ENCODE results near the gene CSAD. TPM values are rescaled to one million over a fixed set of nuclear protein-coding genes. Genes with fewer than 3 reads are reported as not detected.
"Not testable (repeated sequence)": the region's sequence is repeated elsewhere in the genome, so short reads cannot be mapped to it uniquely, and the experiment has no call there.

The CSAD gene
- total RNA-seq, 1 donor, result 7.8 TPM

DNA sequence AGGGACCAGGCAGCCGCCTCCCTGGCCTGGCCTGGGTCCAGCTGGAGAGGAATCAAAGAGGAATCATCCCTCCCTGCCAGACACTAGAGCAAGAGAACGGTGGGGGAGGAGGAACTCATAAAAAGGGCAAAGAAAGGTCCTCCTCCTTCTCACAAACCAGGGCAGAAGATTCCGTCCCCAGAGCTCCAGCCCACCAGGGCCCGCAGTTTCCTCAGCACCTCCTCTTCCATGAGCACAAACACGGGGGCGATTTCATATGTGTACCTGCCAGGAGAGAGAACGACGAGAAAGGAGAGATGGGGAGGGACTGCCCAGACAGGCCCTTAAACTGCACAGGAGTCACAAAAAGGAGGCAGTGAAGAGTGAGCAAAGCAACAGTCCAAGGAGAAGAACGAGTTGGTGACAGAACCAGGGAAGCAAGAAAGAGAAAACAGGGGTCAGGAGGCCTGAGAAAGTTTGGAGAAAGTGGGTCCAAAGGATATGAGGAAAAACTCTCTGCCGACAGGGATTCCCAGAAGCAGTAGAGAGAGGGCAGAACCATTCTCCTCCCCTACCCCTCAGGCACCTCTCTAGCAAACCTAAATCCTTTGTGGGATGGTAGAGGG, 8.9 kb downstream of the CSAD start:
- TF ChIP-seq, protein P1, sequence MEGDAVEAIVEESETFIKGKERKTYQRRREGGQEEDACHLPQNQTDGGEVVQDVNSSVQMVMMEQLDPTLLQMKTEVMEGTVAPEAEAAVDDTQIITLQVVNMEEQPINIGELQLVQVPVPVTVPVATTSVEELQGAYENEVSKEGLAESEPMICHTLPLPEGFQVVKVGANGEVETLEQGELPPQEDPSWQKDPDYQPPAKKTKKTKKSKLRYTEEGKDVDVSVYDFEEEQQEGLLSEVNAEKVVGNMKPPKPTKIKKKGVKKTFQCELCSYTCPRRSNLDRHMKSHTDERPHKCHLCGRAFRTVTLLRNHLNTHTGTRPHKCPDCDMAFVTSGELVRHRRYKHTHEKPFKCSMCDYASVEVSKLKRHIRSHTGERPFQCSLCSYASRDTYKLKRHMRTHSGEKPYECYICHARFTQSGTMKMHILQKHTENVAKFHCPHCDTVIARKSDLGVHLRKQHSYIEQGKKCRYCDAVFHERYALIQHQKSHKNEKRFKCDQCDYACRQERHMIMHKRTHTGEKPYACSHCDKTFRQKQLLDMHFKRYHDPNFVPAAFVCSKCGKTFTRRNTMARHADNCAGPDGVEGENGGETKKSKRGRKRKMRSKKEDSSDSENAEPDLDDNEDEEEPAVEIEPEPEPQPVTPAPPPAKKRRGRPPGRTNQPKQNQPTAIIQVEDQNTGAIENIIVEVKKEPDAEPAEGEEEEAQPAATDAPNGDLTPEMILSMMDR (IDR thresholded peaks at IDR 0.05; ENCODE audit: insufficient read depth, low read depth, low read length), result no peak
- H3K4me3 ChIP-seq (ENCODE audit: low read depth, low read length), result no peak overlapping the region
- DNase-seq (ENCODE audit: low read depth), result peak; percentile 43

DNA sequence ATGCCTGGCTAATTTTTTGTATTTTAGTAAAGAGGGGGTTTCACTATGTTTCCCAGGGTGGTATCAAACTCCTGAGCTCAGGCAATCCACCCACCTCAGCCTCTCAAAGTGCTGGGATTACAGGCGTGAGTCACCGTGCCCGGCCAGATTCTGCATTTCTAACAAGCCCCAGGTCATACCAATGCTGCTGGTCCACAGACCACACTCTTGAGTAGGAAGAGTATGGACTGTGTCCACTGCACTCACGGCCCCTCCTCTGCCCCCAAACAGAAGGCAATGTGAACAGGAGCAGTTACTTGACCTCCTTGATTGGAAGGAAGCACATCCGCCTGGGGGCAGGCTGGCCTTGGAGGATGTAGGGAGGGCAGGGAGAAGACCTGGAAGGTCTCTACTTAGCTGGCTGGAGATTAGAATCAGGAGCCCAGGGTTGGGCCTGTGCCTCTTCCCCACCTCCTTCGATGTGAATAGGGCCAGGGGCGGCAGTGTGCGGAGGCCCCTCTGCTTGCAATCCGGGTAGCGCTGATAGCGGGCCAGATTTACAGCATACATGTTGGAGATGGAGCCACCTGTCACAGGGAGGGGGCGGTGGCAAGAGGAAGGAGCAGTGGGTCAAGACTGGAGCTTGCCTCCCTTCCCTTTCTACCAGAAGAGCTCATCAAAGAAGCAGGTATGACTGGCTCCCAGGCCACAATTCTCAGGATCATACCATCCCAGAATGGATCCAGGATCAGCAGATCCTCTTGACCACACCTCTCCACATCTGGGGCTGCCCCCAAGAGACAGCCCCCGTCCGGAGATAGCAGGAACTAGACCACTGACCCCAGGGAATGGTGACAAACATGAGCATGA, 9.6 kb downstream of the CSAD start:
- no peak overlapping the region for H3K4me3 ChIP-seq (ENCODE audit: low read depth, low read length)
- DNase-seq (ENCODE audit: low read depth), result no peak
- TF ChIP-seq, protein P1 (IDR thresholded peaks at IDR 0.05; ENCODE audit: insufficient read depth, low read depth, low read length), result no peak

DNA sequence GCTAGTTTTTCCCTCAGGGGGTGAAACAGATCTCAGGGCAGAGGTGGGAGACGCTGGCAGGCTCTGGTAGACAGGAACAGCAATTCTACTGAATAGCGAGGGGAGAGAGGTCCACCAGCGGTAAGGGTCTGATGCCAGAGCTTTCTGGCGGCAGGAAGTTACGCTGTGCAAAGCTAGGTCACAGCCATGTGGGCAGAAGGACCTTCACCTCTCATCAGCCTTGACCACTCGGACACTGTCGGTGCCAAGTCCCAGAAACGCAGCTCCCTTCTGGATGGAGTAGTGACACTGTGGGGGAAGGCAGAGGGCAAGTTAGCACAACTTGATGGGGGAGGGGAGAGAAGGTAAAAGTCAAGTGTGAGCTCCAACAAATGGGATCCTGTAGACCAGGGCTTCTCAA, 10.5 kb downstream of the CSAD start:
- TF ChIP-seq, protein P1 (IDR thresholded peaks at IDR 0.05; ENCODE audit: insufficient read depth, low read depth, low read length), result no peak

DNA sequence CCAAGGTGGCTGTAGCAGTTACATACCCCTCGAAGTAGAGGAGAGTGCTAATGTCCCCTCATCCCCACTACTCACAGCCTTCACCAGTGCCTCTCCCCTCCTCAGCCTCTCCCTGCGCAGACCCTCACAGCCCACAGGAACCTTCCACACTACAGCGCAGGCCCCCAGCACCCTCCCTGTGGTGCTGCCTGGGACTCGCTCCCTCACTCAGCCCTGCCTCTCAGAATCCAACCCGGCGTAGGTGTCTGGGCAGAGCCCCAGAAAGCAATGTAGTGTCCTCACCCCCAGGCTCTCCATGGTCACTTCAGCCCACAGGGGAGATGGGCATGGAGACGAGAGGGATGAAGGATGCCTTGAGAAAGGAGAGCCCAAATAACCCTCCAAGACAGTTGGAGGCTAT, 11.1 kb downstream of the CSAD start:
- no peak for DNase-seq (ENCODE audit: low read depth)
- H3K4me3 ChIP-seq (ENCODE audit: low read depth, low read length), result no peak overlapping the region
- TF ChIP-seq, protein P1 (IDR thresholded peaks at IDR 0.05; ENCODE audit: insufficient read depth, low read depth, low read length), result no peak

More for the DNA sequence above, 10.5 kb downstream of the CSAD start:
- DNase-seq (ENCODE audit: low read depth), result no peak
- H3K4me3 ChIP-seq (ENCODE audit: low read depth, low read length), result no peak overlapping the region

DNA sequence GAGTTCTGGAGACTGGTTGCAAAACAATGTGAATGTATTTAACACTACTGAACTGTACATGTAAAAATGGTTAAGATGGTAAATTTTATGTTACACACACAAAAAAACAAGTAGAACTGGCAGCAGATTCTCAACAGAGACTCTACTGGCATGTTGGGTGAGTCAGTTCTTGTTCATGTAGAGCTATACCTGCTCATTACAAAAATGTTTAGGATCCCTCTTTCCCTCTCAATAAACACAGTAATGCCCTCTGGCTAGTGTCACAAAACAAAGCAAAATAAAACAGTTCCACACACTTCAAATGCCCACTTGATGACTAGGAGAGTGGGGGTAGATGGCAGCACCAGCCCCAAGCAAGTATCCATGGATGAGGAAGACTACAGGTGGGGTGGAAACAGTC, 13.9 kb downstream of the CSAD start:
- DNase-seq (ENCODE audit: low read depth), result no peak
- TF ChIP-seq, protein P1 (IDR thresholded peaks at IDR 0.05; ENCODE audit: insufficient read depth, low read depth, low read length), result no peak
- no peak overlapping the region for H3K4me3 ChIP-seq (ENCODE audit: low read depth, low read length)

DNA sequence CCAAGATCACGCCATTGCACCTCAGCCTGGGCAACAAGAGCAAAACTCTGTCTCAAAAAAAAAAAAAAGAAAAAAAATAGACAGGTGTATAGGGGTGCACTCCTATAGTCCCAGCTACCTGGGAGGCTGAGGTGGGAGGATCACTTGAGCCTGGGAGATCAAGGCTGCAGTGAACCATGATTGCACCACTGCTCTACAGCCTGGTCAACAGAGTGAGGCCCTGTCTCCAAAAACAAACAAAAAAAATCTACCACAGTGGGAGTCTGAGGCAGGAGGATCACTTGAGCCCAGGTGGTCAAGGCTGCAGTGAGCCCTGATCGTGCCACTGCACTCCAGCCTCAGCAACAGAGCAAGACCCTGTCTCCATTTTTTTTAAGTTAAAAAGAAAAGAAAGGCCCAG, 17.7 kb downstream of the CSAD start:
- not testable (repeated sequence) for H3K4me3 ChIP-seq (ENCODE audit: low read depth, low read length); DNase-seq (ENCODE audit: low read depth)

DNA sequence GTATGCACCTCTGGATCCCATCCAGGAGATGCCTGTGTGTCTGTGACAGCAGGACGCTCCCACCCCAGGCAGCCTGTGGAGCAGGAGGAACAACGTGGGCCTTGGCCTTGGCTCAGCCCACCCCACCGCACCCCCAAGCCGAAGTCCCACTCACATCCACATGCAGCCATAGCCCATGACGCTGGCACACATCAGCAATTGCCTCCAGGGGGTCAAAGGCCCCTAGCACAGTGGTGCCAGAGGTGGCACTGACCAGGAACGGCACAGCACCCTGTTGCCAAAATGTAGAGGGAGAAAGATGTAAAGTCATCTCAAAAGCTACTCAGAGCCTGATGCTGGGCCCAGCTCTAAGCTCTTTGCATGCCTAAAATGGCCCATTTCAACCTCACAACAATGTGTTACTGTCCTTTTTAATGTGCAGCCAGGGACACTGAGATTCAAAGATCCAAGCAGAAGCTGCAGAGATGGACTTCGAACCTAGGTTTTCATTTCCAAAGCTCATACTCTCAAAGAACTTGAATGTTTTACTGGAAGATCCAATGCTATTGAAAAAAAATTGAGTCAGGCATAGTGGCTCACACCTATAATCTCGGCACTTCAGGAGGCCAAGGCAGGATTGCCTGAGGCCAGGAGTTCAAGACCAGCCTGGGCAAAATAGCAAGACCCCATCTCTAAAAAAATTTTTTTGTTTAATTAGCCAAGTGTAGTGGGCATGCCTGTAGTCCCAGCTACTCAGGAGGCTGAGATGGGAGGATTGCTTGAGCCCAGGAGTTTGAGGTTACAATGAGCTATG, 19.4 kb downstream of the CSAD start:
- H3K4me3 ChIP-seq (ENCODE audit: low read depth, low read length), result no peak overlapping the region
- no peak for DNase-seq (ENCODE audit: low read depth)

More for the DNA sequence above, 19.4 kb downstream of the CSAD start:
- TF ChIP-seq, protein P1 (IDR thresholded peaks at IDR 0.05; ENCODE audit: insufficient read depth, low read depth, low read length), result no peak
